Transverse colon (tissue), 4 donors: ENCODE measurements around the gene HSPB8.

Experiments
- POLR2A ChIP-seq: fragments of 450-650 bp; IDR thresholded peaks from one replicate; pipeline ENCODE4 v1.6.1; 2016; ENCODE audit warnings: antibody characterized with exemption, mild to moderate bottlenecking, moderate library complexity
- POLR2AphosphoS5 ChIP-seq, 3 donors: sonication (generic); formaldehyde crosslinking; IDR thresholded peaks; one replicate each; pipeline ENCODE4 v1.6.1; 2016; ENCODE audit warnings: antibody characterized with exemption in 3 of 3
- TF ChIP-seq, protein P1 (sequence below), 5 experiments: fragments of 200-600 bp in 3 of 5; fragments of 450-650 bp in 2 of 5; sonication (generic) in 3 of 5; IDR thresholded peaks; 1 replicate in 2 of 5; 2 replicates in 3 of 5; pipeline ENCODE4 v1.5.1; 2016 to 2017; ENCODE audit warnings: antibody characterized with exemption in 5 of 5, inconsistent platforms in 3 of 5, mild to moderate bottlenecking in 2 of 5, moderate library complexity in 1 of 5

- no peak for TF ChIP-seq POLR2A
- TF ChIP-seq, protein P1, sequence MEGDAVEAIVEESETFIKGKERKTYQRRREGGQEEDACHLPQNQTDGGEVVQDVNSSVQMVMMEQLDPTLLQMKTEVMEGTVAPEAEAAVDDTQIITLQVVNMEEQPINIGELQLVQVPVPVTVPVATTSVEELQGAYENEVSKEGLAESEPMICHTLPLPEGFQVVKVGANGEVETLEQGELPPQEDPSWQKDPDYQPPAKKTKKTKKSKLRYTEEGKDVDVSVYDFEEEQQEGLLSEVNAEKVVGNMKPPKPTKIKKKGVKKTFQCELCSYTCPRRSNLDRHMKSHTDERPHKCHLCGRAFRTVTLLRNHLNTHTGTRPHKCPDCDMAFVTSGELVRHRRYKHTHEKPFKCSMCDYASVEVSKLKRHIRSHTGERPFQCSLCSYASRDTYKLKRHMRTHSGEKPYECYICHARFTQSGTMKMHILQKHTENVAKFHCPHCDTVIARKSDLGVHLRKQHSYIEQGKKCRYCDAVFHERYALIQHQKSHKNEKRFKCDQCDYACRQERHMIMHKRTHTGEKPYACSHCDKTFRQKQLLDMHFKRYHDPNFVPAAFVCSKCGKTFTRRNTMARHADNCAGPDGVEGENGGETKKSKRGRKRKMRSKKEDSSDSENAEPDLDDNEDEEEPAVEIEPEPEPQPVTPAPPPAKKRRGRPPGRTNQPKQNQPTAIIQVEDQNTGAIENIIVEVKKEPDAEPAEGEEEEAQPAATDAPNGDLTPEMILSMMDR (IDR thresholded peaks at IDR 0.05): no peak
- no peak for TF ChIP-seq POLR2AphosphoS5 (IDR thresholded peaks at IDR 0.05)
Observed at GRCh38 chr12:119156401-119157044, 22.2 kb upstream of the HSPB8 start.
